Smooth muscle cell (in vitro differentiated cells): ENCODE measurements around the gene AEBP1. TPM values are rescaled to one million over a fixed set of nuclear protein-coding genes. Genes with fewer than 3 reads are reported as not detected.

Experiments used
- DNase-seq: peaks from one replicate; lab custom pipeline; 2025; ENCODE audit not compliant: unreplicated experiment; lab: John Stamatoyannopoulos, UW
- H2AFZ ChIP-seq: fragments of 200-600 bp; sonication (generic); 2 replicates; pipeline ENCODE4 v1.6.0; 2016; ENCODE audit warnings: antibody characterized with exemption, low read depth, mild to moderate bottlenecking
- H3F3A ChIP-seq: fragments of 200-600 bp; sonication (generic); 2 replicates; pipeline ENCODE4 v1.6.0; 2017; ENCODE audit warnings: antibody characterized with exemption, low read depth
- H3K27ac ChIP-seq: fragments of 200-600 bp; sonication (generic); 2 replicates; pipeline ENCODE4 v1.5.1; 2016; ENCODE audit warnings: low read depth, mild to moderate bottlenecking
- H3K27me3 ChIP-seq: fragments of 200-600 bp; sonication (generic); 2 replicates; pipeline ENCODE4 v1.6.1; 2016; ENCODE audit warnings: low read depth, mild to moderate bottlenecking
- H3K36me3 ChIP-seq: fragments of 200-600 bp; sonication (generic); 2 replicates; pipeline ENCODE4 v1.5.1; 2016; ENCODE audit warnings: low read depth
- H3K4me1 ChIP-seq: fragments of 200-600 bp; sonication (generic); 2 replicates; pipeline ENCODE4 v1.5.1; 2016; ENCODE audit warnings: low read depth
- H3K4me2 ChIP-seq: fragments of 200-600 bp; sonication (generic); 2 replicates; pipeline ENCODE4 v1.6.0; 2016; ENCODE audit warnings: mild to moderate bottlenecking
- H3K4me3 ChIP-seq: fragments of 200-600 bp; sonication (generic); 2 replicates; pipeline ENCODE4 v1.5.1; 2016; ENCODE audit warnings: mild to moderate bottlenecking
- H3K79me2 ChIP-seq: fragments of 200-600 bp; sonication (generic); 2 replicates; pipeline ENCODE4 v1.6.0; 2016; ENCODE audit warnings: low read depth, mild to moderate bottlenecking
- H3K9ac ChIP-seq: fragments of 200-600 bp; sonication (generic); 2 replicates; pipeline ENCODE4 v1.6.0; 2016; ENCODE audit warnings: low read depth
- H3K9me3 ChIP-seq: fragments of 200-600 bp; sonication (generic); replicated peaks from 2 replicates; pipeline ENCODE4 v1.5.1; 2016; ENCODE audit warnings: low read depth
- H4K20me1 ChIP-seq: fragments of 200-600 bp; sonication (generic); 2 replicates; pipeline ENCODE4 v1.6.0; 2016; ENCODE audit warnings: low read depth
- WGBS: methylation state at CpG from one replicate; pipeline ENCODE4 v1.1.7; 2016; ENCODE audit warnings: low lambda C conversion rate; 5-methylcytosine and 5-hydroxymethylcytosine counted together
- polyA plus RNA-seq: library from polyadenylated mRNA; unstranded; fragments of >200 nt; fragmentation: Nextera tagmentation; extraction: Ambion mirVana; gene quantifications from 2 replicates; pipeline ENCODE4 v1.2.1, GENCODE V29; 2016
- total RNA-seq: library from RNA; depleted of rRNA; stranded (reverse); fragments of >200 nt; gene quantifications from 2 replicates; pipeline ENCODE4 v1.2.3, GENCODE V29; 2014
- TF ChIP-seq, protein P1 (sequence below): fragments of 200-600 bp; sonication (generic); IDR thresholded peaks from 2 replicates; pipeline ENCODE4 v1.5.1; 2017; ENCODE audit warnings: borderline replicate concordance, mild to moderate bottlenecking, antibody characterized with exemption; ENCODE audit not compliant: insufficient read depth, poor library complexity, severe bottlenecking

Gene AEBP1
- total and polyA plus RNA-seq, 2 experiments from 2014 or later, result 39.7 to 163 TPM

DNA sequence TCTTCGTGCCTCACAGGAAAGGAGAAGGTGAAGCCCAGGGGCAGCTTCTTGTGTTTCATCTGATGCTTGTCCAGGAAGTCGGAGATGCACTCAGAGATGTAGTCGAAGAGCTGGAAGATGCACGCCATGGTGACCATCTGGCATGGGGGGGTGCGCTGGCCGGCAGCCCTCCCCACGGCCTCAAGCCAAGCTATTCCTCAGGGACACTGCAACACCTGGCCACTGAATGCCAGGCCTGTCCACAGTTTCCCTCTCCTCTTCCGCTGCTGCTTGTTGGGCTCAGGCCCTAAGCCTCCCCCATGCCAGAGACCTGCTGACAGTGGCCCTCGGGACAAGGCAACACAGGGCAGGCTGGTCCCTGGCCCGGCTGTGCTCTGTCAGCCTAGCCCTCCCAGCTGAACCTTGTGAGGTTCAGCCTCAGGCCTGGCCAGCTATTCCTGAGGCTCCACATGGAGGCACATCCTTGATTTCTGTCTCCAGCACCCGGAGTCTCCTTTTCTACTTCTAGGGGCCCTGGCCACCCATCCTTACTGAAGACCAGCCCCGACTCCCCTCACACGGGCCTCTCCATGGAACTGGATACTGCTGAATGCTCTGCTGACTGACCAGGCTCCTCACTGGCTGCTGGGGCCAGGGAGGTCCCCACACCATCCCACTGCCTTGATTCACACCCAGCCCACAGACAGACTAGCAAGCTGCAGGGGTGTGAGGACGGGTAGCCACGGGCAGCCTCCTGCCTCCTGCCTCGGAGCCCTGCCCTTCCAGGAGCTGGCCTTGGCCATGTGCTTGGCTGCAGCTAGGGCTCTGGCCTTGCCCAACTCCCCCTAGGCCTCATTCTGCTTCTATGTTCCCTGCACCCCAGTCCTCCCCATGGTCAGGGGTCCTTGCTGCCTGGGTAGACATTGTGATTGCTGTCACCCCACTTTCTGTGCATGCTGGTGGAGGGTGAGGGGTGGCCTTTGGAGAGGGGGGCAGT, 47.1 kb downstream of the AEBP1 start:
- H3K9ac ChIP-seq, result no peak overlapping the region
- H3K79me2 ChIP-seq, result no peaks in the 10 kb centered on the region
- no peaks in the 10 kb centered on the region for H4K20me1 ChIP-seq
- H2AFZ ChIP-seq, result no peak overlapping the region
- H3K4me3 ChIP-seq, result no peak overlapping the region
- H3K27me3 ChIP-seq, result no peaks in the 10 kb centered on the region
- H3K4me1 ChIP-seq, result no peaks in the 10 kb centered on the region
- TF ChIP-seq, protein P1, sequence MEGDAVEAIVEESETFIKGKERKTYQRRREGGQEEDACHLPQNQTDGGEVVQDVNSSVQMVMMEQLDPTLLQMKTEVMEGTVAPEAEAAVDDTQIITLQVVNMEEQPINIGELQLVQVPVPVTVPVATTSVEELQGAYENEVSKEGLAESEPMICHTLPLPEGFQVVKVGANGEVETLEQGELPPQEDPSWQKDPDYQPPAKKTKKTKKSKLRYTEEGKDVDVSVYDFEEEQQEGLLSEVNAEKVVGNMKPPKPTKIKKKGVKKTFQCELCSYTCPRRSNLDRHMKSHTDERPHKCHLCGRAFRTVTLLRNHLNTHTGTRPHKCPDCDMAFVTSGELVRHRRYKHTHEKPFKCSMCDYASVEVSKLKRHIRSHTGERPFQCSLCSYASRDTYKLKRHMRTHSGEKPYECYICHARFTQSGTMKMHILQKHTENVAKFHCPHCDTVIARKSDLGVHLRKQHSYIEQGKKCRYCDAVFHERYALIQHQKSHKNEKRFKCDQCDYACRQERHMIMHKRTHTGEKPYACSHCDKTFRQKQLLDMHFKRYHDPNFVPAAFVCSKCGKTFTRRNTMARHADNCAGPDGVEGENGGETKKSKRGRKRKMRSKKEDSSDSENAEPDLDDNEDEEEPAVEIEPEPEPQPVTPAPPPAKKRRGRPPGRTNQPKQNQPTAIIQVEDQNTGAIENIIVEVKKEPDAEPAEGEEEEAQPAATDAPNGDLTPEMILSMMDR, result no peak
- H3K27ac ChIP-seq, result no peak overlapping the region
- no peaks in the 10 kb centered on the region for H3K36me3 ChIP-seq
- no peak overlapping the region for H3K4me2 ChIP-seq
- WGBS, result 91% methylated on average over 16 of the region's 16 CpGs
- DNase-seq, result no peak
- H3F3A ChIP-seq, result no peaks in the 10 kb centered on the region
- no peaks in the 10 kb centered on the region for H3K9me3 ChIP-seq

DNA sequence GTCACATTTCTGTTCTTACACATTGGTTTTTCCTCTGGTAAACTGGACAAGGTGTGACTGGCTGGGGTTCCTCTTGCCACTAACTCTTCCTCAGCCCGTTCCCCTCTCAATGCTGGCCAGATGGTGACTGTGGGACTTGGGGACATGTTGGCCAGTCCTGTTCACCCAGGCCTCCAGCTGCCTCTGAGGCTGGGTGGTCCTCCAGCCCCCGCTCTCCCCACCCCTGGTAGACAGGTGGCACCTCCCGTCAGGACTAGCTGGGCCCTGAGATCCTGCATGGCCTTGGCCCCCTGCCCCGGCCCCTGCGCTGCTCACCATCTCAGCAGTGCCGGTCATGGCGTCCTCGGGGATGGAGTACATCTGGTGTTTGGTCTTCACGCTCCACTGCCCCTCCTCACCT, 47.8 kb downstream of the AEBP1 start:
- no peaks in the 10 kb centered on the region for H3K9me3 ChIP-seq

DNA sequence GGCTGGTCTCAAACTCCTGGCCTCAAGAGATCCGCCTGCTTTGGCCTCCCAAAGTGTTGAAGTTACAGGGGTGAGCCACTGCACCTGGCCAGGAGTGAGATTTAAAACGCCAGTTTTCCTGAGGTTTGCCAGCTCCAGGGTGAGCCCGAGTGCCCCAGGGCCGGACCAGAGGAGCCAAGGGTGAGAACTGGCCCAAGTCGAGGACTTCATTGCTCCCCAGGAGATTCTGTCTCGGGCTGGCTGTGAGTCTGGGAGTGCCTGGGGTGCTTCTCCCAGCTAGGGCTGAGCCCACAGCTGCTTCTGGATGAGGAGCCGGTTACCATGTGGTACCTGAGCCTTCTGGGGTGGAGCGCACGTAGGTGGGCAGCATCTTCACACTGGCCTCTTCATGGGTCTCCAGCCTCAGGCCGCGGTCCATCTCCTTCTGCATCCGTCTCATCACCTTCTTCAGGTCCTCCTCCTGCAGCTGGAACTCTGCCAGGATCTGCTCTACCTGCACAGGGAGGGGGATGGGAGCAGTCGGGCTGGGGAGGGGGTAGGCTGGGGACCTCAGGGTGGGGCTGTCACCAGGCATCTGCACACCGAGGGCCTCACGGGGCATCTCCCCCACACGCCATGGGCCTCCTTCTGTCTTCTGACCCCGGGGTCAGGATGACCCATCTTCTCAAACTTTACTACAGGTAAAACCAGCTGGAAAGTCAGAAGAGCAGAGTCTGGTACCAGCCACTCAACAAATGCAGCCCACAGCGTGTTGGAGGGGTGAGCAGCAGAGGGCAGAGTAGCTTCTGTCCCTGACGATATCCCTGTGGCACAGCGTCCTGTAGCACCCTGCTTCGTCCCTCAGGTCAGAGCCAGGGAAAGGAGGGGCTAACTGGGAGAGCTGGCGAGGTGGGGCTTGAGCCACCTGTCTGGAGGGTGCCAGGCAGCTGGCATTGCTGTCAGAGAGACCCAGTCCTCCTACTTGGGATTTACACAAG, 49.1 kb downstream of the AEBP1 start:
- no peak for DNase-seq
- Histone ChIP-seq H3K4me2 (no peak overlapping the region), H3K36me3 (no peaks in the 10 kb centered on the region), H3K9me3 (no peaks in the 10 kb centered on the region), H3K4me1 (no peaks in the 10 kb centered on the region), H2AFZ (no peak overlapping the region), H3K27ac (no peak overlapping the region), H3K4me3 (no peak overlapping the region), H3K79me2 (no peaks in the 10 kb centered on the region), H3K27me3 (no peaks in the 10 kb centered on the region), H3K9ac (no peak overlapping the region), H4K20me1 (no peaks in the 10 kb centered on the region), H3F3A (no peaks in the 10 kb centered on the region)
- TF ChIP-seq, protein P1, result no peak
- 90% methylated on average over 20 of the region's 22 CpGs for WGBS

More for the DNA sequence above, 47.8 kb downstream of the AEBP1 start:
- H3K27ac ChIP-seq, result no peak overlapping the region
- no peaks in the 10 kb centered on the region for H3K36me3 ChIP-seq
- H3K4me2 ChIP-seq, result no peak overlapping the region
- no peaks in the 10 kb centered on the region for H3K79me2 ChIP-seq
- WGBS, result 95% methylated on average over 9 of the region's 9 CpGs
- H3K27me3 ChIP-seq, result no peaks in the 10 kb centered on the region
- no peak overlapping the region for H3K4me3 ChIP-seq
- H4K20me1 ChIP-seq, result no peaks in the 10 kb centered on the region
- DNase-seq, result no peak
- TF ChIP-seq, protein P1, result no peak
- H3K4me1 ChIP-seq, result no peaks in the 10 kb centered on the region
- no peak overlapping the region for H2AFZ ChIP-seq
- H3F3A ChIP-seq, result no peaks in the 10 kb centered on the region
- no peak overlapping the region for H3K9ac ChIP-seq
